GM18519 (cell line): ENCODE results near the gene SYT2.

Experiments
- ATAC-seq: cut with Tn5 transposase; IDR thresholded peaks from one replicate; pipeline ENCODE4 v1.9.1; 2021; ENCODE audit warnings: mild to moderate bottlenecking, moderate library complexity; ENCODE audit not compliant: unreplicated experiment, low FRiP score

The SYT2 gene

DNA sequence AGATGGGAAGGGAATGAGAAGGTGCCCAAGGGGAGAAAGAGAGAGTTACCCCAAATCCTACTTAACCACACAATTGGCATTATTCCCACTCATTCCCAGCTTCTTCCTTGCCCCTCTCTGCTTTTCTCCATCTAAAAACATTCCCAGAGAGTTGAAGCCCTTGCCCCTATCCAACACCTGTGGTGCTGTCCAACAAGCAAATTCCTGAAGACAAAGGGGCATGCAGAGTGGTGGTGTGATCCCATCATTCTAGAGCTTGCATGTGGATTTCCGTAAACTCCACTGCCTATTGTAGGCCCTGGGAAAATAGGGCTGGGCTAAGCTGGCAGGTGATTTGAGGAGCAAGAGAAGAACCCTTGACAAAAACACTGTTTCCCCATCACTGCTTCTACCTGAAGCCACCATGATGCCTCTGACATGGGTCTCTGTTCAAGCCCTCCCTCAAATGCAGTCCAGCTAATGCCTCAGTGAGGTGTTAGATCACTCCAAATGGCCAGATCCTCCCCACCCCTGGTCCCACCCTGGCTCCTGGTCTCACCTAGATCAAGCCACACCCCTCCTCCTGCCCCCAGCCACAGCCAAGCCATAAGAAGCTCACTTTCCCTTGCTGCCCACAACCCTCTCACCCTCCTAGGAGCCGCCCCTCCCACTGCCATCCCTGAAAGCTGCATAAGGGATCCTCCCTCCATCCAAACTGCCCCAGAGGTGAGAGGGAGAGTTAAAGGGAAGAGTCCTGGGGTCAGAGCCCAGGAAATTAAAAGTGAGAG, 29.5 kb downstream of the SYT2 start:
- no peak for ATAC-seq

DNA sequence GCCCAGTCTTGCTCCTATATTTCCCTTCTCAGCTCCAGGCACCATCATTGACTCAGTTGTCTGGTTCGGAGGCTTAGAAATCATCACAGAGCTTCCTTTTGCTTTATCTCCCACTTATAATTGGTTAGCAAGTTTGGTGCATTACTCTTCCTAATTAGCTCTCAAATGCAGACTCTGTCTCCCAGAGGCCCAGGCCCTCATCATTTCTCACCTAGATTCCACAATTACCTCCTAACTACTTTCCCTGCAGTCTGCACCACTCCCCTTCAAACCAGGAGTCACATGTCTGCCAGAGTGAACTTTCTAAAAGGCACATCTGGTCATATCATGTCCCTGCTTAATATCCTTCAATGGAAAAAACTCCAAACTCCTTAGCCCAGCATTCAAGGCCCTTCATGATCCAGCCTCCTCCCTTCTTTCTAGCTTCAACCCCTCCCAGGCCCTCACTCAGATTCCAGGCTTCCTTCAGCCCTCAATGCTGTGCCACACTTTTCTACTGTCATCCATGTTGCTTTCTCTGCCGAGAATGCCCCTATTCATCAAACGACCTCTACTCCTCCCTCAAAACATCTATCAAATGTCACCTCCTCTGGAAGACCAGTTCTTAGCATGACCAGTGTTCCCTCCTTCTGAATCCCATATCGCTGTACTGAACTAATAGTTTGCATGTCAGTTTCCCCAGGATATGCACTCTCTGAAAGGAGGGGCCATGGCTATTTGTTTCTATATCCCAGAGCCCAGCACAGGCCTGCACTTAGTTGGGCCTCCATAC, 30.7 kb downstream of the SYT2 start:
- no peak for ATAC-seq

DNA sequence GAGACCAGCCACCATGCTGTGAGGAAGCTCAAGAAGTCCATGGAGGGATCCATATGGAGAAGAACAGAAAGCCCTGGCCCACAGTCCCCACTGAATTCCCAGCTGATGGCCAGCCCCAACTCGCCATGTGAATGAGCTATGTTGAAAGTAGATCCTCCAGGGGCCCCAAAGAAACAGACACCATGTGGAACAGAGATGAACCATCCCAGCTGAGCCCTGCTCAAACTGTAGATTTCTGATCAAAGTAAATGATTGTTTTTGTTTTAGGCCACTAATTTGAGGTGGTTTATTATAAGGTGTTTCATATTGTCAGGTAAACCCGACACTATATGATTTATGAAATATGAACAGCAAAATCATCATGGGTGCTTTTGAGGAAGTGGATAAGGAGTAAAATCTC, 32.8 kb downstream of the SYT2 start:
- no peak for ATAC-seq

DNA sequence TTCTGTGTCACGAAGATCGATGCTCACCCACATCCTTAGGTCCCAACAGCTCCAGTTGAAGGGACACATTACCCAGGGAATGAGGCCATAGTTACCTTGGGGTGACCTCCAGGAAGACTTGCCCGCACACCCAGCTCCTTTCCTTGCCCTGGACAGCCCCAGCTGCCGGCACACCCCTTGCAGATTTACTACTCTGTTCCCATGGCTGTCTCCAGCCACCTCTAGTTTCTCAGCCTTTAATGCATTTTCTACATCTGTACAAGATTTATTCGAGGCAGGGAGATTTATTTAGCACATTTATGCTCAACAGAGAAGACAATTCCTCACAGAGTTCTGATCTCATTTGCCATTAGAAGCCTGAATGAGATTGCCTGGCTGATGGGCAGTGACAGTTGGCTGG, 36.7 kb downstream of the SYT2 start:
- ATAC-seq: no peak

DNA sequence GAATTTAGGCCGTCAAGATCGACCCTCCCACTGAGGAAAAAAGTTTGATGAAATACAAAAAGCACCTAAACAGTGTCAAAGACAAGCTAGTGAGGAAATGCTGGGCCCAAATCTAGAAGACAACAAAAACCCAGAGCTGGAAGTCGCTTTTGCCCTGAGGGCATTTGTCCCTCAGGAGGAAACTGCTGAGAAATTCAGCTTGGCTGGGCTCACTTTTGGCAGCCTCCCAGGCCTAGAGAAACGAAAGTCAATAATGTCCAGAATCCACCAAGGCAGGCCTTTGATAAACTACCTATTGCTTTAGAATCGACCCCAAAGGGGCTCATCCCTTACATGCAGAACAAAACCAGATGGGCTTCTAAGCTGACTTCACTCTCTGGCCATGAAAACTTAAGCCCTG, 38.9 kb downstream of the SYT2 start:
- ATAC-seq: no peak

DNA sequence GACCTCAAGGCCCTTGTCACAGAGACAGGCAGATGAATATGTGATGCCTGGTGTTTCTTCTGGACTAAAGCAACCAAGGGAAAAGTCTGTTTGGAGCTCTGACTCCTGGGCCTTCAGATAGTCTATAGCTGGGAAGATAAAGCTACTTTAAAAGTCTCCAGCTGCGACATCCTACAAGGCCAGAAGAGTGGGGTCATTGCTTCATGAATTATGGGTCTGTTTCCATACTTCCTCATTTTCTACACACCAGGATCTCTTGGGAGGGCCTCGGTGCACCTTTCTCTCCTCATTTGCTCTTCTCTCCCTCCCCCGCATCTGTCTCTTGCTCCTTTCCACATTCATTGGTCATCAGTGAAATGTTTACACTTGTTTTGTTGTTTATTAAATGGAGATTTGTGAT, 44.8 kb downstream of the SYT2 start:
- no peak for ATAC-seq

DNA sequence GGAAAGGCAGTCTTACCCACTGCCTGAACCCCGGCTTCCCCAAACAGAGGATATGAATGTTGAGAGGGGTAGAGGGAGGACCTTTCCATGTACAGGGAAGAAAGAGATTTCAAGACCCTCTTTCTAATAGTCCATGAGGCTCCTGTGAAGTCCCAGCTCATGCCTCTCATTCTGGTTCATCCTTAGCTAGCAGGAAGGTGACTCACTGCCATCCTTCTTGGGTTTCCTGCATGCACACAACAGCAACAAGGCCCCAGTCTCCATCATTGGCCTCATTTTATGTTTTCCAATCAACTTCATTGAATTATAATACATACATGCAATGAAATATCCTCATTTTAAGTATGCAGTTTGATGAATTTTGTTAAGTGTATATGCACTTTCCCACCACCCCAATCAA, 46.2 kb downstream of the SYT2 start:
- no peak for ATAC-seq

DNA sequence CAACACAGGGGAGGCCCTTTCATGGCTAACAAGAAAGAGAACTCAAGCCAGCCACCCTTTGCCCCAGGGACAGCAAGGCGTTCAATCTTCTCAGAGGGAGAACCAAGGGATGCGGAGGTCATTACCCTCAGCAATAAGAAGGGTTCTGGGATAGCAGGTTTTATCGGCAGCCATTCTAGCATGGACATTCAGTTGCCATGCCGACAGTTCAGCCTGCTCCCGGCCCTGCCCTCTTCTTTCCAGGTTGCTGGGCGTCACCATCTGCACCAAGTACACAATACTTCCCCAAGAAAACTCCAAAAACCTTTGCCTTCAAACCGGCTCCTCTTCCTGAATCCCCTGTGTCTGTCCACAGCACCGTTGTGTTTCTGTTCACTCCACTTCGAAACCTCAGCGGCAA, 47.1 kb downstream of the SYT2 start:
- no peak for ATAC-seq

DNA sequence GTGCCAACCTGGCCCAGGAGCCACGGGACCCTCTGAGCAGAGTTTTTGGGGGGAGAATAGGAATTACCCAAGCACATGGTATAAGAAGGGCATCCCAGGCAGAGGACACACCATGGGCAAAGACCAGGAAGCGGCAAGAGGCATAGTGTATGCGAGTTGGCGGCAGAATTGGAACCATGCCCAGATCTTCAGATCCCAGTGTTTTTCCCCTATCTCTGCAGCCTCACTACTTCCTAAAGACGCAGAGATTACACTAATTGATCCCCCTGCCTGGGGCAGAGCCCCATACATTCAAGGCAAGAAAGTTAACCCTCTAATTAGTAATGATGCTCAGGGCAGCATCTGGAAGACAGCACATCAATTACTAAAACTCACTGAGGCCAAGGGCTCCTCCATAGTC, 48.2 kb downstream of the SYT2 start:
- no peak for ATAC-seq

DNA sequence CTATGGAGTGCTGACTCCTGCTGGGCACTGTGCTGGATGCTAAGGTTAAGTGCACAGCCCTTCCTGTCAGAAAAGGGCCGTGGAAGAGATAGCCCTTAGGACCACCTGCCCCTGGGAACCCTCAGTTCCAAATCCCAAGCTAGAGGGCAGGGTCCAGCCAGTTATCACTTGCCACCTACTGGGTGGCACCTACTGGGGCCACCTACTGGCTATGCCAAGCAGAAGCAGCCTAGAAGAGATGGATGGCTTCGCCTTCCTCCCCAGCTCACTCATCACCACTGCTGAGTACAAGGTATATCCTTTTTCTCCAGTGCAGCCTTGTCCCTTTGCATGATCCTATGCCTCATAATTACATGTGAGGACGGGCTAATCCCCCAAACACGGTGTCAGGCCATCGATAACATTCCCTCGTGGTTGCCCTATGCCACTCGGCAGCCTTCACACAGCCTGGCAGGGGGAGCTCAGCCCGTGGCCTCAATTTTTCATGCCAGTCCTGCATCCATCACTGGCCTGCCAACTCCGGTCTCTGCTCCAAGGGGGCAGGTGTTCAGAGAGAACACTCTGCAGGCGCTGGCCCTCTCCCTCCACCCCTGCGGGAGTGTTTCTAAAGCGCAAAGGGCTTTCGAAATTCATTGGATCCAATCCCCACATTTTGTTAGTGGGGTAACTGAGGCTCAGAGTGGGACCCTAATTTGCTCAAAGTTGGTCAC, 49.0 kb downstream of the SYT2 start:
- no peak for ATAC-seq

DNA sequence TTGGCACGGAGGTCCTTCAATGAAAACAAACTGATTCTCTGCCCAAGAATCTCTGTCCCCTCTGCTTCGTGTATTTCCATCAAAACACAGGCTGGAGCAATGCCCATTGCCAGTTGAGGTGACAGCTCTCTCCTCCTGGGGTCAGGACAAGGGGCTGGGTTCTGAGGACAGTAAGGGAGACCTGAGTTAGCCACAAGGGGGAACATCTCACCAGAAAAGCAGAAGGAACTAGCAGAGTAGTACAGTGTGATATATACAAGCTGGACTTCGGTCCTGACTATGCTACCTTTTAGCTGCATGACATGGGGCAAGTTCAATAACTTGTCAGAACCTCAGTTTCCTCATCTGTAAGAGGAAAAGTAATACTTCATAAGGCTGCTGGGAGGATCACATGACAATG, 50.3 kb downstream of the SYT2 start:
- ATAC-seq: no peak

DNA sequence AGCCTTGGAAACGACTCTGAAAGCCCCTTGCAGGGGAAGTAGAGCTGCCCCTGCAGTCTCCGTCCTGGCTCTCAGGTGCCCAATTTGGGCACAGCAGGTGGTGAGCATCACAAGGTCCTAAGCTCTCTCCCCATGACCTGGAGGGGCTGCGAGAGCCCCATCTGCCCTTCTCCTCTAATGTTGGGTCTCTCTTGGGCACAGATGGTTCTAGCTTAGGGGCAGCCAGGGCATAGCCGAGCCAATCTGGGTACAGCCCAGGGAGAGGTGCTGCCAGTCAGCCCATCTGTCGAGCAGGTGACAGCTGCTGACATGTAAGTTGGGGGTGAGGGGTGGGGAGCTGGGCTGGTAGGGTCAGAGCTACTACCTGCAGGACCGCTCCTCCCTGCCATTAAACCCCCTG, 50.7 kb downstream of the SYT2 start:
- no peak for ATAC-seq

DNA sequence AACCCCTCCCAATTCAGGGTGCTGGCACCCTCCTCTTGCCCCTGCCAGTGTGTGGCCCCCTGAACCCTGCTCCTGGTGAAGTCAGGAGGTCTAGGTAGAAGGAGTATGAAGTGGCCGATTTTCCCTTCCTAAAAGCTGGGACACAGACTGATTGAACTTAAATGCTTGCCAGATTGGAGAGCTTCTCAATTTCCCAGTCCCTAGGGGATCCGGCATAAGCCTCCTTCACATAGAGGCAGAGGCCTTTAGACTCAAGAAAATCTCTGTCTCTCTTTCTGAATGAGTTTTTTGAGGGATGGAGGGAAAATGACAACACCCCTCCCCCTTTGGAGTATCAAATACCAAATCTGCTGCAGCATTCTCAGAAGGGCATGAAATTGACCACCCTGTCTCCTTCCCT, 51.5 kb downstream of the SYT2 start:
- ATAC-seq: no peak

DNA sequence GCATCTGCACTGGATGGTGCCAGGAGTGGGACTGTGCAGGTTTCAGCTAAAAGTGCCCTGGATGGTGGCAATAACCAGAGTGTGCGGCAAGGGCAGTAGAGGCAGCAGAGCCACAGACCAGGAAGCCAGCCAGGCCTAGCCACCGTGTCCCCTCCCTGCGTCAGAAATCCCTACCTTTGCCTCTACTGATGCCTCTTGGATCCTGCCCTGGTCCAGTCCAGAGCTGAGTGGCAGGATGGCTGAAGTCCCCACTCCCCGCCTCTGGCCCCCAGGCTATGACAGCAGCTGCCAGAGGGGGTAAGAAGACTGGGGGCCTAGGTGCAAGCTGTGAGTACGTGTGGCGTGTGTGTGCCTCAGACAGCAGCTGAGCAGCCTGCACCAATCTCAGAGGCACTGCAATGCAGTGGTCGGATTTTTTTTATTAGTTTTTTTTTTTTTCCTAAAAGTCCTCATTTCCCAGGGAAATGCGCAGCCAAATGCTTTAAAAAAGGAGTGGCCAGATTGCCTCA, 51.9 kb downstream of the SYT2 start:
- ATAC-seq: no peak

DNA sequence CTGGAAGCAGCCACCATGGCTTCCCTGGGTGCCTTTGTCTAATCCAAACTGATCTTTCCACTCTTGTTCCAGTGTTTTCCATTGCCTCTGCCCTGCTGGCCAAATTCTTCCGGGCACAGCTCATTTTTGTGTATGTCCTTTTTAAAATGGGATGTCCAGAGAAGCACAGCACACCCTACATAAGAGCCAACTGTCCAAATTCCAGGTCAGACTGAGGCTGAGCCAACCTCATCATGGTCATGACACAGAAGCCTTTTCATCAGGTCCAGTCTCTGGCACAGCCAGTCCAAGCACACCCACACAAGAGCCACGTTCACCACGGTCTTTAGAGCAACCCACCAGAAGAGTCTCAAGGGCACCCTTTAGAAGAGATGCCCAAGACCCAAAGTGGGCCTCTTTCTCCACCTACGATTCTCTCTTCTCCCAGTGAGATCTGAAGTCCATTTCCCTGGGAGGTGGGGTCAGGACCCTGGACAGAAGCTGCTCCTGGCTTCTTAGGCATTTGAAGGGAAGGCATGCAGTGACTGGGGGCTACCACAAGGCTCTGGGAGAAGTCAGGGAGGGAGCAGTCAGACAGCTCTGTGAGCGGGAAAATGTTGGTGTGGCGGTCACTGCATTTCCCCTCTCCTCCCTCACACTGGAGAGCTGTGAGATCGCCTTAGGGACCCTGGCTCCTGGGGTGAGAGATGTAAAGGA, 53.2 kb downstream of the SYT2 start:
- no peak for ATAC-seq

DNA sequence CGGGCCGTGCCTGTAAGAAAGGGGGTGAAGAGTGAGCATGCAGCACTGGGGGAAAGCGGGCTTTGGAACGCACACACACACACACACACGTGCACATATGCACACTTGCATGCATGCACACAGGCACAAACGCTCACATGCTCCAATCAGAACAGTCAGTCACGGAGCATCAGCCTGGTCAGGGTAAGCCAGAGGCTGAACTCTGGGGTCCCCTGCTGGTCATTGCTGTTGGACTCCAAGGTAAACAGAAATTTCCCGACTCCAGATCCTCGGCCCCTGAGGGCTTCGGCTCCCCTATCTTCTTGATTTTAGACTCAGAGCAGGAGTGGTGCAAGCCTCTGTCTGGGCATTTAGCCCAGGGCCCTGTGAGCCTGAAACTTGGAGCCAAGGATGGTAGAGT, 54.2 kb downstream of the SYT2 start:
- no peak for ATAC-seq

DNA sequence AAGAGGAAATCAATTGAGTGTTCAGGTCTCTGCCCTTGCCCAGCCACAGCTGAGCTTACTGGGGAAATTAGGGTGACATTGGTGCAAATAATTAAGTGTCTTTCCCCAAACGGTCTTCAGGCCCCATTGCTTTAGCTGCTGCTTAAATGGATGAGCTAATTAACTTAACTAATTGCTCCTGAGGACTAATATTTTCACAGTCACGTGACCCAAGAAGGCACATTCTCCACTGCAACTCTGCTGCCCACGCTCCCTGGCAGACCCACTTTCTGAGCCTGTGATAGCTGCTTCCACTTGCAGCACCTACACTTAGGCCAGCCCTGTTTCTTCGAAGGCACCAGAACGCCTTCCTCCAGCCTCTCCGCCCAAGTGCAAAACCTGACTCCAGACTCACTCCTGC, 56.2 kb downstream of the SYT2 start:
- ATAC-seq: no peak

DNA sequence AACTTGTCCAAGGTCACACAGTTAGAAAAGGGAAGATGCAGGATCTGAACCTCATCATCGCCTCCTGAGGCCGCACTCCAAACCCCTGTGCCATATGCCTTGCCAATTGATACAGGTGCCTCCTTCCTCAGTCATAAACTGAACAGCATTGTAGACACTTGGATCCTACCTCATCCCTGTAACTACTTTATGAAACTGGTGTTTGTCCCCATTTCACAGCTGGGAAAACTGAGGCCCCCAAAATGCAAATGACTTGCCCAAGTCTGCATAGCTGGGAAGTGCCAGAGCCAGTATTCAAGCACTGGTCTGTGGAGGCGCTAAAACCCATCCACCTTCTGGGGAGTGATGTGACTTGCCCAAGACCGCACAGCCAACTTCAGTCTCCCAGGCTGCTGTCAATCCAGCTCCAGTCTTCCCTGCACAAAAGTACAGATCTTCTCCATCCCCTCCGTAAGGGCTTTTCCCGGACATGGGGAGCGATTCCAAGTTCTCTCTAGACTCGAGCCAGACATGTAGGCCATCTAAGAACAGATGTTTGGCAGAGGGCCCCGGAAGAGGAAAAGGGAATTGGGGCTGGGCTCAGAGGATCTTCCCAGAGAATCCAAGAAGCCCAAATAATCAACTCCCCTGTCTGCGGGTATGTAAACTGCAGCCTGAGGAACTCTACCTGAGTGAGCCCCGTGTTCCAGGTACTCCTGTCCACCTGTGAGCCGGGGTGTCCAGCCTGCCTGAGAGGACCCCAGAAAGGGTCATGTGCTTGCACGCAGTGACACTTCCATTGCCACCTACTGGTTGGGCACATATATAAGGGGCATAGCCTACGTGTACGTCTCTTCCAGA, 60.5 kb downstream of the SYT2 start:
- ATAC-seq: no peak

DNA sequence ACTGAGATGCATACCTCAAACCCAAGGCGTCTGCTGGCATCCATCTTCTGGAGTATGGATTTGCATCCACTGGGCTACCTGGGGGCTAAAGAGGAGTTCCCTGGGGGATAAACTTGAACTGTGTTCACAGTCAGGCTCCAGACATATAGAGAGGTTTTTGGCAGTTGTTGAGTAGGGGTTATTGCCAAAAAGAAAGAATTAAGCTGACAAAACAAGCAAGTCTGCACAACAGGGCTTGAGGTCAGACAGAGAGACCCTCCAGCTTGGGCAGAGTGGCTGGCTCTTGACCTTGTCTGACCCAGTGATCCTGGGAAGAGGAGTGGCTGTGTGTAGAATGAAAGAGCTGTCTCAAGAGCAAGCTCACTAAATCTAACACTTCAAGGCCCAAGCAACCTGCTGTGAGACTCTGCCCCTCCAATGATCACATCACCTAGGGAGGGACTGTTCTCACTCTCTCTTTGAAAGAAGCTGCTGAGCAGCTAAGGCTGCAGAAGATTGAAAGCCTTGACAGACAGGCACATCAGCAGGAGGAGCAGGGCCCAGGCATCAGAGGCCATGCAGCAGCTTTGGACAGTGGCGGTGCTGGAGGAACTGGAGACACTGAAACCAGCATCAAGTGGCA, 61.5 kb downstream of the SYT2 start:
- no peak for ATAC-seq

DNA sequence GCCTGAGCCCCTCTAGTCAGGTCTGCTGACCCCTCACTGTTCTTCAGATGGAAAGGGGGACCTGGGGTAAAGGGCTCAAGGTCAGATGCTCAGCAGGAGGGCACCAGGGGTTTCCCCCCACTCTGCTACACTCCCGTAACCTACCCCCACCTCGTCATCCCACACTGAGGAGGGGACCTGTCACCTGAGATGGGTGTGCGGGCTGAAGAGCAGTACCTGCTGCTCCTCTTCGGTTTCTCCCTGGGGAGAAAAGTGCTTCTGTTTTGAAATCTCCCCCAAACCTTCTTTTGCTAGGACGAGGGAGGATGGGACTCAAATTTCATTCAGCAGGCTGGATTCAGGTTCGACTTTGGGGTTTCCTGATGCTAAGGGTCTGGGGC, 65.2 kb downstream of the SYT2 start:
- no peak for ATAC-seq
